HepG2 (cell line): ENCODE data around the gene SLC39A2. TPM values are rescaled to one million over a fixed set of nuclear protein-coding genes. Genes with fewer than 3 reads are reported as not detected.
A peak's percentile ranks its signal among the peaks of the same experiment; 100 is the strongest.

Source experiments
- CHCHD3 ChIP-seq: sonication (generic); formaldehyde crosslinking; IDR thresholded peaks from 2 replicates; pipeline ENCODE4 v1.8.0; 2022; ENCODE audit warnings: mild to moderate bottlenecking, missing genetic modification reagents, moderate library complexity
- EED ChIP-seq: sonication (generic); formaldehyde crosslinking; IDR thresholded peaks from 2 replicates; pipeline ENCODE4 v1.5.0; 2020; ENCODE audit warnings: mild to moderate bottlenecking, missing genetic modification reagents
- EHMT2 ChIP-seq: fragments of 200-600 bp; sonication (generic); IDR thresholded peaks from 2 replicates; pipeline ENCODE4 v1.7.0; 2017; ENCODE audit warnings: antibody characterized with exemption, low read depth, low read length, borderline replicate concordance
- FOXC1 ChIP-seq: sonication (generic); formaldehyde crosslinking; IDR thresholded peaks from 2 replicates; pipeline ENCODE4 v1.8.0; 2022; ENCODE audit warnings: mild to moderate bottlenecking, missing genetic modification reagents, borderline replicate concordance
- GATAD1 ChIP-seq: IDR thresholded peaks from 2 replicates; pipeline ENCODE4 v1.6.1; 2016; ENCODE audit warnings: missing genetic modification reagents, missing compliant biosample characterization
- GATAD2A ChIP-seq: IDR thresholded peaks from 2 replicates; pipeline ENCODE4 v1.6.1; 2016
- GTF2F1 ChIP-seq: fragments of 150-350 bp; IDR thresholded peaks from 2 replicates; pipeline ENCODE4 v1.6.1; 2014; ENCODE audit warnings: low read length
- HOXA5 ChIP-seq: sonication (generic); formaldehyde crosslinking; IDR thresholded peaks from 2 replicates; pipeline ENCODE4 v1.4.0; 2020; ENCODE audit warnings: missing genetic modification reagents
- IRX3 ChIP-seq: sonication (generic); formaldehyde crosslinking; IDR thresholded peaks from 2 replicates; pipeline ENCODE4 v1.8.1; 2023; ENCODE audit warnings: mild to moderate bottlenecking, low read depth, missing genetic modification reagents, borderline replicate concordance
- KAT8 ChIP-seq: IDR thresholded peaks from 2 replicates; pipeline ENCODE4 v1.6.1; 2016; ENCODE audit warnings: missing genetic modification reagents, missing compliant biosample characterization
- NR2F6 ChIP-seq, 2 experiments: IDR thresholded peaks; 2 replicates each; pipeline ENCODE4 v1.6.1; 2016; ENCODE audit warnings: antibody characterized with exemption in 1 of 2, mild to moderate bottlenecking in 1 of 2
- PPARG ChIP-seq: conservative IDR thresholded peaks from 2 replicates; pipeline ENCODE4 v1.6.1; 2016; ENCODE audit warnings: missing biosample characterization, missing genetic modification reagents
- RXRB ChIP-seq: IDR thresholded peaks from 2 replicates; pipeline ENCODE4 v1.6.1; 2016; ENCODE audit warnings: borderline replicate concordance, missing genetic modification reagents, missing compliant biosample characterization
- TAF15 ChIP-seq: fragments of 200-400 bp; formaldehyde crosslinking; IDR thresholded peaks from one replicate; pipeline ENCODE4 v1.6.1; 2018; ENCODE audit warnings: mild to moderate bottlenecking, low read depth, low read length; ENCODE audit not compliant: poor library complexity, severe bottlenecking
- TMF1 ChIP-seq: sonication (generic); formaldehyde crosslinking; IDR thresholded peaks from 2 replicates; pipeline ENCODE4 v1.8.1; 2022; ENCODE audit warnings: low read depth, missing genetic modification reagents
- ZKSCAN8 ChIP-seq: IDR thresholded peaks from 2 replicates; pipeline ENCODE4 v1.6.1; 2016; ENCODE audit warnings: borderline replicate concordance, missing genetic modification reagents, missing compliant biosample characterization
- ZNF232 ChIP-seq: sonication (generic); formaldehyde crosslinking; IDR thresholded peaks from 2 replicates; pipeline ENCODE4 v1.4.0; 2020; ENCODE audit warnings: missing genetic modification reagents, borderline replicate concordance
- ZNF354B ChIP-seq: sonication (generic); formaldehyde crosslinking; IDR thresholded peaks from 2 replicates; pipeline ENCODE4 v1.8.0; 2022; ENCODE audit warnings: mild to moderate bottlenecking, missing genetic modification reagents
- ZNF441 ChIP-seq: sonication (generic); formaldehyde crosslinking; IDR thresholded peaks from 2 replicates; pipeline ENCODE4 v1.7.0; 2021; ENCODE audit warnings: missing genetic modification reagents, borderline replicate concordance
- ZNF598 ChIP-seq: sonication (generic); formaldehyde crosslinking; IDR thresholded peaks from 2 replicates; pipeline ENCODE4 v1.5.1; 2020; ENCODE audit warnings: mild to moderate bottlenecking, missing genetic modification reagents, borderline replicate concordance
- ZNF607 ChIP-seq: sonication (generic); formaldehyde crosslinking; IDR thresholded peaks from 2 replicates; pipeline ENCODE4 v1.5.1; 2020; ENCODE audit warnings: missing genetic modification reagents, mild to moderate bottlenecking, borderline replicate concordance
- ZNF629 ChIP-seq: sonication (generic); formaldehyde crosslinking; conservative IDR thresholded peaks from 2 replicates; pipeline ENCODE4 v1.5.0; 2020; ENCODE audit warnings: missing genetic modification reagents
- ZNF790 ChIP-seq: sonication (generic); formaldehyde crosslinking; IDR thresholded peaks from 2 replicates; pipeline ENCODE4 v1.8.0; 2022; ENCODE audit warnings: missing genetic modification reagents, mild to moderate bottlenecking, borderline replicate concordance
- polyA plus RNA-seq, 8 experiments: library from polyadenylated mRNA; depleted of rRNA in 3 of 8; stranded (reverse) in 7 of 8; unstranded in 1 of 8; fragments of >200 nt; fragmentation: Illumina TruSeq in 4 of 8; extraction: Trizol in 4 of 8; gene quantifications; 2 replicates each; pipeline versions ENCODE4 v1.2.1 to v1.2.3, GENCODE V29; 2011 to 2016; ENCODE audit warnings: low read depth in 4 of 8, missing spikeins in 1 of 8, mixed read lengths in 1 of 8; ENCODE audit not compliant: insufficient read depth in 1 of 8
- total RNA-seq, 5 experiments: library from RNA; depleted of rRNA; stranded (reverse); fragments of >200 nt; fragmentation: Illumina TruSeq; extraction: Trizol; gene quantifications; 2 replicates each; pipeline ENCODE4 v1.2.3, GENCODE V29; 2016; ENCODE audit warnings: low read depth in 1 of 5
- TF ChIP-seq, protein P1 (sequence below): sonication (generic); formaldehyde crosslinking; IDR thresholded peaks from 2 replicates; pipeline ENCODE4 v1.5.1; 2020; ENCODE audit warnings: mild to moderate bottlenecking, missing genetic modification reagents, borderline replicate concordance
- TF ChIP-seq, protein P2 (sequence below): sonication (generic); formaldehyde crosslinking; conservative IDR thresholded peaks from 2 replicates; pipeline ENCODE4 v1.4.0; 2020; ENCODE audit warnings: mild to moderate bottlenecking, missing genetic modification reagents, moderate library complexity

SLC39A2 gene
- total and polyA plus RNA-seq, 2 of the 13 experiments (the other 11 are each of a cell fraction or from before 2014, with no cell fraction given) = 0.08 to 0.11 TPM

DNA sequence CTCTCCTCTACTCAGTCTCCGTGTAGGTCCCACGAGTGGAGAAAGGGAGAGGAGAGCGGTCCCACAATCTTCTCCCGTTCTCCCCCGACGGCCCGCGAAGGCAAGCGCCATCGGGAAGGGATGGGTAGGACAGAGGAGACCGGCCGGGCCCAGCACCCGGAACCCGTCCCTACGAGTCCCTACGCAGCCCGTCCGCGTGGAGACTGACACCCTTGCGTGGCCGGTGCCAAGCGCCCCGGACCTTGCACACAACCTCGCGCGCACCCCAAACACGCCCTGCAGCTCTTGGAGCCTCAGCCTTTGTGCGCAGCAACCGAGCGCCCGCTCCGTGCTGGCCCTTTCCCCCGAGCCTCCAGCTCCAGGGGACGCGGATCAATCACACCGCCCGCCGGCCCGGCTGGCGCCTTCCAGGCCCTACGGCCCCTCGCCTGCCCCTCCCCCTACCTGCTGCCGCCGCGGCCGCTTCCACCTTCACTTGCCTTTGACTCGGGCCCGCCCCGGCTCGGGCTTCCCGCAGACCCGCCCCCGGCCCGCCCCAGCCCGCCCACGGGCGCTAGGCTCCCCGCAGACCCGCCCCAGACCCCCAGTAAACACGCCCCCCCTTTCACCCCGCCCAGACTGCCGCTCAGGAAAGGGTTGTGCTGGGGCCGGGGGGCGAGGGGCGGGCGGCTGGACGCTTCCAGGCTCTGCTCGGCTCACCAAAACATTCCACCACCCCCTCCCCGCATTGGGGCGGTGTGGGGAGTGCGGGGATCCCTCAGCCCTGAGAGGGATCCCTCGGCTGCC lies 25.7 kb downstream of the SLC39A2 start, which contains the start of gene NDRG2 (continued):
- TF ChIP-seq GTF2F1 (no peak), ZNF607 (CRISPR knock-in tag) (no peak; the same call in 1 of the 2 replicates), ZNF629 (no peak; the same call in 1 of the 2 replicates), EED (CRISPR knock-in tag) (no peak; the same call in 1 of the 2 replicates), GATAD2A (CRISPR knock-in tag) (peak; percentile 46; the same call in 1 of the 2 replicates), RXRB (peak; percentile 51; the same call in 1 of the 2 replicates), PPARG (CRISPR knock-in tag) (no peak), TMF1 (no peak), HOXA5 (no peak; the same call in 1 of the 2 replicates), FOXC1 (CRISPR knock-in tag) (no peak), GATAD1 (CRISPR knock-in tag) (0 out of 2 replicates have a peak, but pooled peaks have one; percentile 35), ZNF232 (CRISPR knock-in tag) (peak; percentile 72; the same call in 1 of the 2 replicates), ZNF598 (CRISPR knock-in tag) (no peak), EHMT2 (no peak), ZKSCAN8 (CRISPR knock-in tag) (no peak), TAF15 (no peak), ZNF790 (CRISPR knock-in tag) (no peak), IRX3 (CRISPR knock-in tag) (no peak), ZNF354B (CRISPR knock-in tag) (no peak), NR2F6 (IDR thresholded peaks at IDR 0.05) (no peak), NR2F6 (CRISPR knock-in tag; IDR thresholded peaks at IDR 0.05) (peak; percentile 30; the same call in 1 of the 2 replicates), ZNF441 (CRISPR knock-in tag) (peak; percentile 88), KAT8 (CRISPR knock-in tag) (peak; percentile 62), CHCHD3 (CRISPR knock-in tag) (0 out of 2 replicates have a peak, but pooled peaks have one; percentile 73)
- TF ChIP-seq, protein P1, sequence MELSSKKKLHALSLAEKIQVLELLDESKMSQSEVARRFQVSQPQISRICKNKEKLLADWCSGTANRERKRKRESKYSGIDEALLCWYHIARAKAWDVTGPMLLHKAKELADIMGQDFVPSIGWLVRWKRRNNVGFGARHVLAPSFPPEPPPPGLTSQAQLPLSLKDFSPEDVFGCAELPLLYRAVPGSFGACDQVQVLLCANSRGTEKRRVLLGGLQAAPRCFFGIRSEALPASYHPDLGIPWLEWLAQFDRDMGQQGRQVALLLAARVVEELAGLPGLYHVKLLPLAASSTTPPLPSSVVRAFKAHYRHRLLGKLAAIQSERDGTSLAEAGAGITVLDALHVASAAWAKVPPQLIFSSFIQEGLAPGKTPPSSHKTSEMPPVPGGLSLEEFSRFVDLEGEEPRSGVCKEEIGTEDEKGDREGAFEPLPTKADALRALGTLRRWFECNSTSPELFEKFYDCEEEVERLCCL (CRISPR knock-in tag) = no peak
- TF ChIP-seq, protein P2, sequence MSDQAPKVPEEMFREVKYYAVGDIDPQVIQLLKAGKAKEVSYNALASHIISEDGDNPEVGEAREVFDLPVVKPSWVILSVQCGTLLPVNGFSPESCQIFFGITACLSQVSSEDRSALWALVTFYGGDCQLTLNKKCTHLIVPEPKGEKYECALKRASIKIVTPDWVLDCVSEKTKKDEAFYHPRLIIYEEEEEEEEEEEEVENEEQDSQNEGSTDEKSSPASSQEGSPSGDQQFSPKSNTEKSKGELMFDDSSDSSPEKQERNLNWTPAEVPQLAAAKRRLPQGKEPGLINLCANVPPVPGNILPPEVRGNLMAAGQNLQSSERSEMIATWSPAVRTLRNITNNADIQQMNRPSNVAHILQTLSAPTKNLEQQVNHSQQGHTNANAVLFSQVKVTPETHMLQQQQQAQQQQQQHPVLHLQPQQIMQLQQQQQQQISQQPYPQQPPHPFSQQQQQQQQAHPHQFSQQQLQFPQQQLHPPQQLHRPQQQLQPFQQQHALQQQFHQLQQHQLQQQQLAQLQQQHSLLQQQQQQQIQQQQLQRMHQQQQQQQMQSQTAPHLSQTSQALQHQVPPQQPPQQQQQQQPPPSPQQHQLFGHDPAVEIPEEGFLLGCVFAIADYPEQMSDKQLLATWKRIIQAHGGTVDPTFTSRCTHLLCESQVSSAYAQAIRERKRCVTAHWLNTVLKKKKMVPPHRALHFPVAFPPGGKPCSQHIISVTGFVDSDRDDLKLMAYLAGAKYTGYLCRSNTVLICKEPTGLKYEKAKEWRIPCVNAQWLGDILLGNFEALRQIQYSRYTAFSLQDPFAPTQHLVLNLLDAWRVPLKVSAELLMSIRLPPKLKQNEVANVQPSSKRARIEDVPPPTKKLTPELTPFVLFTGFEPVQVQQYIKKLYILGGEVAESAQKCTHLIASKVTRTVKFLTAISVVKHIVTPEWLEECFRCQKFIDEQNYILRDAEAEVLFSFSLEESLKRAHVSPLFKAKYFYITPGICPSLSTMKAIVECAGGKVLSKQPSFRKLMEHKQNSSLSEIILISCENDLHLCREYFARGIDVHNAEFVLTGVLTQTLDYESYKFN (CRISPR knock-in tag) = peak; percentile 54; the same call in 1 of the 2 replicates
